Middle frontal gyrus (tissue), 1 donor: ENCODE data around the gene ZNF48.
A peak's percentile ranks its signal among the peaks of the same experiment; 100 is the strongest.
"Not testable (repeated sequence)": the region's sequence is repeated elsewhere in the genome, so short reads cannot be mapped to it uniquely, and the experiment has no call there.

Experiments
- DNase-seq: peaks from one replicate; pipeline ENCODE4 v3.0.0-alpha.2; 2015; ENCODE audit warnings: low spot score; ENCODE audit errors: extremely low spot score

Gene ZNF48

DNA sequence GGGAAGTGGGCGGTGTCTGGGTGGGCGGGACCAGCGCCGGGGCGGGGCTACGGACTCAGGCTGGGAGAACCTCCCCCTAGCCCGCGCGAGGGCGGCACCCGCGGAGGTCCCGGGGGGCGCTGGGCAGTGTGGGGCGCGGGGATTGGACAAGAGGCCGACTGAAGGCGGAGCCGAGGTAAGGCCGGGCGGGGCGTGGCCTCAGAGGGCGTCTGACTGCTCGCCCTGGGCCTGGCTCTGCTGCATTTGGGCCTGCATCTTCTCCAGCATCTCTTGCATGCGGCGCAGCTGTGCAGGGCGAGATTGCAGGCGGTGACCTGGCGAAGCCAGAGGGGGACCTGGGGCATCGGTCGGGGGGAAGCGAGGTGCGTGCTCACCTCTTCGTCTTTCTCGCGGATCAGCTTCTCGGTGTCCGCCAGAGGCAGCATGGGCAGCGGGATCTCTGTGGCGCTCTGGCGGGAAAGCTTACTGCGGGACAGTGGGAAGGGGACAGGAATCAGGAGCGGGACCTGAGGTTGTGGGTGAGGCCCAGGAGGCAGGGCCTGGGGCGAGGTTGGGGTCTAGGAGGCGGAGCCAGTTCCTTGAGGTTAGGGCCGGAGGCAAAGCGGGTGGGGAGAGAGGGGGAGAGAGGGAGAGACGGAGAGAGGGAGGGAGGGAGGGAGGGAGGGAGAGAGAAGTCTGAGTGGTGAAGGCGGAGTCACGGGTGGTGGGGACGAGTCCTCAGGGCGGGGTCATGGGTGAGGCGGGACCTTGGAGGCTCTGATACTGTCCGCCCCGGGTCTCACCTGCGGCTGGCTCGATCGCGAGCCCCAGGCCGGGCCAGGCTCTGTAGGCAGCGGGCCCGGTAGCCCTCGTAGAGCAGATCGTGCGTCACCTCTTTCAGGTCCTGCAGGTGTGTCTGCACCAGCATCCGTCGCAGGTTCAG is 16.7 kb upstream of the ZNF48 start:
- peak; percentile 98 for DNase-seq

DNA sequence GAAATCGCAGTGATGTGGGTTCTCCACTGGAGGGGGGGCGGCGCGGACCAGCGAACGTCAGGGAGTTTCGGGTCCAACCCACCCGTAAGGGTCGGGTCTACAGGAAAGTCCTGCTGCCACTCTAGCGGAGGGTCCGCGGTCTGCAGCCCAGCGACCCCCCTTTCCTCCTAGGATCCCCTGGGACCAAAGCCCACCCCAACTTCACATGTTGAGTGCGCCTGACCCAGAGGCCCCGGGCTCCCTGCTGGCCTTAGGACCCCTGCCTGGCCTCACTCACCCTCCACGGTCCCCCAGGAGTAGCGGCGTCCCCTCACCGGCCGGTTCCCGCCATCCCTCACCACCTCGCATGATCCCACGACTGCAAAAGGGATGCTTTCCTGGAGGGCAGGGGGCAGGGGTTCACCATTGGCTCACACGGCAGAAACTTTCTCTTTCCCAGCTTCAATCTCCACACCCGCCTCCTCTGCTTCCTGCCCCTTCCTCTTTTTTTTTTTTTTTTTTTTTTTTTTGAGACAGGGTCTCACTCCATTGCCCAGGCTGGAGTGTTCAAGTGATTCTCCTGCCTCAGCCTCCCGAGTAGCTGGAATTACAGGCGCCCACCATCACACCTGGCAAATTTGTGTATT is 15.9 kb upstream of the ZNF48 start:
- DNase-seq = no peak

DNA sequence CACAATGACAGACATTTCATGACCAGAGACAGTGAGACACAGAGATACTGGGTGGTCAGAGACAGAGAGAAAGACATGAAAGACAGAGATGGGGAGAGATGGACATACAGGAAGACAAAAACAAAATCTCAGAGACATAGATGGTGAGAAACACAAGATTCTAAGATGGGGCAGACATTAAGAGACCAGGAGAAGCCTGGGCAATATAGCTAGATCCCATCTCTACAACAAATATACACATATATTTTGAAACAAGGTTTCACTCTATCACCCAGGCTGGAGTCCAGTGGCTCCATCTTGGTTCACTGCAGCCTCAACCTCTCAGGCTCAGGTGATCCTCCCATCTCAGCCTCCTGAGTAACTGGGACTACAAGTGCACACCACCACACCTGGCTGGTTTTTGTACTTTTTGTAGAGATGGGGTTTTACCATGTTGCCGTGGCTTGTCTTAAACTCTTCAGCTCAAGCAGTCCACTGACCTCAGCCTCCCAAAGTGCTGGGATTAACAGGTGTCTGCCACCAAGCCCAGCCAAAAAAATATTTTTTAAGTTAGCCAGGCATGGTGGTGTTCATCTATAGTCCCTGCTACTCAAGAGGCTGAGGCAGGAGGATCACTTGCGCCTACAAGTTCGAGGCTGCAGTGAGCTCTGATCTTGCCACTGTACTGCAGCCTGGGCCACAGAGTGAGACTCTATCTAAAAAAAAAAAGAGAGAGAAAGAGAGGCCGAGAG is 15.0 kb upstream of the ZNF48 start:
- no peak for DNase-seq

DNA sequence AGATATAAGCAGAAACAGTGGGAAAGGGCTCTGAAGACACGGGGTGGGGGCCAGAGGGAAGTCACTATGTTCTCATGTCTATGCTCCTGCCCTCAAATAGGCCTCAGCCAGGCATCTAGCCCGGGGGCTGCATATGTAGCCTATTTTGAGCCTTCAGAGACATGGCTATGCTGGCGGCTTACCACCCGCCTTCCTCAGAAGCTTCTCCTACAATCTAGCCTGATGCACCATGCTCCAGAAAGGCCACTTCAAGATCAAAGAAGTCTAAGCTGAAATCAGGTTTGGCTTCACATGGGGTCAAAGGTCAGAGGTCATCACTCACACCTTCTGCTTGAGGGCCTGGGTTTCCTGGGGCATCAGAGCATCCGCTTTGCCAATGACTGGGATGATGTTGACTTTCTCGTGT is 14.4 kb upstream of the ZNF48 start:
- DNase-seq = no peak

DNA sequence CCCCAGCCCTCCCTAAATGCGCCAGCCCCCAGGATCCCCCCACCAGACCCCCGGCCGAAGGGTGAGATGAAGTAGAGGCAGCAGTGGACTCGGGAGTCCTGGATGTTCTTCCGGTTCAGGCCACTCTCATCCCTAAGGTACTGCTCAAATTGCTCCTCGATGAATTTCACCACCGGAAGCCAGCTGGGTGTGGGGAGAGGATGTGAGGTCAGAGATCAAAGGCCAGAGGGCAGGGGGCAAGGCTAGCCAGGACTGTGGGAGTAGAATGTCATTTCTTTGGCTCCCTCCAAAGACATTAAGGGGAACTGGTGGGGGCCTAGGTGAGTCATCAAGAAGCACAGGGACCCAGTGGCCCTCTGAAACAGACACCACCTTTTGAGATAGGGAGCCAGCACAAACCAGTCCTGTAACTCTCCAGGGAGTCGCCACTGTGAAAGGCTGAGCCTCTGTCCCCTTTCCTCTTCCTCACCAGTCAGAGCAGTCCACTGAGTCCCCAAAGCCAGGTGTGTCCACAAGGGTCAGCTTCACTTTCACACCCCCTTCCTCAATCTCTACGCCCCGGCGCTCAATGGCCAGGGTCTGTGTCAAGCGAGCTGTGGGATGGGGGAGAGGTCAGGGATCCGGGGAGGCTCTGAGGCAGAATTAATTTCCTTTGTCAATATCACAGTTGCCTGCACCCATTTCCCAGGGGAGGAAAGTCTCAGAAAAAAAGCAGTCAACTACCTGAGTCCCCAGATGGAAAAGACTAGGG is 13.8 kb upstream of the ZNF48 start:
- no peak for DNase-seq

DNA sequence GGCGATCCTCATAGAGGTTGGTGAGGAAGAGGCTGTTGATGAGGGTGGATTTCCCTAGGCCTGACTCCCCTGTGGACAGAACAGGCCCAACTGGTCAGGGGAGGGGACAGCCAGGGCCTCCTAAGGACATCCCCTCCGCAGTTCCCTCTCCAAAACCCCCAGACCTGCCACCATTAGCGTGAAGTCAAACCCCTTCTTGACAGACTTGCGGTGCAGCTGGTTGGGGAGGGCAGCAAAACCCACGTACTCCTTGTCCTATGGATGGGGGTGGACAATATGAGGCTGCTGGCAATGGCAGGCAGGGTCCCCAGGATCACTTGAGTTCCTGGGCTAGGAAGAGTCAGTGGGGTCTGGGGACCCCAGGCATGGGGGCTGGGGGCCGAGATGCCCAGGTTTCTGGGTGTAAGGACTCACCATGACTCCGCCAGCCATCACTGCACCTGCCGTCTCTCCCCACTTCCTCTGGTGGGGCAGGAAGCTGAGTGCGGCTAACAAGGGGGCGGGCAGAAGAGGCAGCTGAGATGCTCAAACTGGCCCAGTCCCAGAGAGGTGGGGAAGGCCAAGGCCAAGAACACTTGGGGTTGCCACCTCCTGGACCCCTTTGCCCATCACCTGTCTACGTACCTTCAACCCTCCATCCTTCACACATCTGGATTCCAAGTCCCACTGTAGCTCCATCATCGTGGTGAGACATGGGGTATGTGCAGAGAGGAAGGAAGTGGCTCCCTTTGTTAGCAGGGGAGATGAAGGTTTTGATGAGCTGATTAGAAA is 12.9 kb upstream of the ZNF48 start, which contains the start of gene SEPTIN1:
Gene SEPTIN1 (minus strand): TSS at position 451 of the 771 bp plus-strand sequence. CDS start 19 bp downstream, at position 432.
- no peak for DNase-seq

DNA sequence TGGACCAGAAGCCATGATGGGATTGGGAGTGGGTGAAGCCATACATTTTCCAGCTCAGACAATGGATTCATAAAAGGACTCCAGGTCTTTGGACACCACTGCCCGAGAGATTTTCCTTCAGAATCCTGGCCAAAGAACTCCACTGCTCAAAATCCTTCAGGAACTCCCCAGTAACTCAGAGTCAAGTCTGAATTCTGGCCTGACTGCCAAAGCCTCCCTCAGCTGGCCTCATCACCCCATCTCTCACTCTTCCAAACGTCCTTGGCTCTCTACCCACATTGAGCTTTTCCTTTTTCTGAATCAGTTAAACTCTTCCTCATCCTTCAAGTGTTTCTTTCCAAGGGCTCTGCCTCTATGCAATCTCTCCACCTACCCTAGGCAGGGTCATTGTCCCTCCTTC is 11.7 kb upstream of the ZNF48 start:
- DNase-seq = no peak

DNA sequence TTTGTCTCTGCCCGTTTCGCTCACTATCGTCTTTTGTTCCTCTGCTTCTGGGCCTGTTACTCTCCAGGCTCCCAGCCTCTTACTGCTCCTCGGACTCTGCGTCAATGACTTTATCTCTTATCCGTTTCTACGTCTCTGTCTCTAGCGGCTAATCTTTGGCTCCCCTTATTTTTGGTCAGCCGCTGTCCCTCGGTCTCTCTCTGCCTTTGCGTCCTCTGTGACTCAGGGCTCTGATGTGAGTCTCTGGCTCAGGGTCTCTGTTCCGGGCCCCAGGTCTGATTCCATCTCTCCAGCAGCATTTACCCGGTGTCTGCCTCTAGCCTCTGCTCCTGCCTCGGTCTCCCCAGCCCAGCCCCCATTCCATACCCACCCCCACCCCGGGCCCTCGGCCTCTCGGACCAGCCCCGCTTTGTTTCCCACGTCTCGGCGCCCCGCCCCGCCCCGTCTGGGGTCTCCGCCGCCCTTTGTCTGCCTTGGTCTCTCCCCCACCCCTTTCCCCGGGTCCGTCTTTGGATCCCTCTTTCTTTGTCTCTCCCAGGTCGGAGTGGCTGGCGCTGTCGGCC is 547 bp upstream of the ZNF48 start:
- no peak for DNase-seq

DNA sequence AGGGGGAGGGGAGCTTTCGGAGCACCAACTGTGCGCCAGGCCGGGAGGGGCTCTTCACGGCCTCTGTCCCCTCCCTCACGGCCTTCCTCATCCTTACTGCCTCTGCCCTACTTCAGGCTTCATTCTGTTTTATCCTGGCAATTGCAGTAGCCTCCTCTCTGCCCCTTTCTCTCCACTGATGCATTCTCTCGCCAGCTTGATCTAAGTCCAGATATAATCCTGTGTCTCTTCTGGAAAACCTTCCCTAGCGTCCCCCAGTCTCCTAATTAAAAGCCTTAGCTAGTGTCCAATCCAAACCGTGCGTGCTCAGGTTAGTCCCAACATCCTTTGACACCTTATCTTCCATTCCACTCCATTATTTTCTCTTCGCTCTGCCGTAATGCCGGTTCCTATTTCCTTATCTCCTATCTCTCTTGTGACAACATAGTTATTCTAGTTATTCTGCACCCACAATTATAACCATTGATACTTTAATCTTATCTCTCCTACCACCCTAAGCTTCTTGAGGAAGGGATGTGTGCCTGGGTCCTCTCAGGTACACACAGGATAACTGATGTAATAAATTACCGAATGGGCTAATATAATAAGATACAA is 869 bp downstream of the ZNF48 start:
- DNase-seq = no peak

DNA sequence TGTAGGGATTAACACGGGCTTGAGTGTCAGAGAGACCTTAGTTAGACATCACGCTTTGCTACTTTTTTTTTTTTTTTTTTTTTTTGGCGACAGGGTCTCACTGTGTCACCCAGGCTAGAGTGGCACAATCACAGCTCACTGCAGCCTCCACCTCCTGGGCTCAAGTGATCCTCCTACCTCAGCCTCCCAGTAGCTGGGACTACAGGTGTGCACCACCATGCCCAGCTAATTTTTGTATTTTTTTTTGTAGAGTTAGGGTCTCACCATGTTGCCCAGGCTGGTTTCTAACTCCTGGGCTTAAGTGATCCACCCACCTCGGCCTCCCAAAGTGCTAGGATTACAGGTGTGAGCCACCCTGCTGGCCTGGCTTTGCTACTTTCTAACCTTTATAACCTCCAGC is 1.4 kb downstream of the ZNF48 start:
- not testable (repeated sequence) for DNase-seq

DNA sequence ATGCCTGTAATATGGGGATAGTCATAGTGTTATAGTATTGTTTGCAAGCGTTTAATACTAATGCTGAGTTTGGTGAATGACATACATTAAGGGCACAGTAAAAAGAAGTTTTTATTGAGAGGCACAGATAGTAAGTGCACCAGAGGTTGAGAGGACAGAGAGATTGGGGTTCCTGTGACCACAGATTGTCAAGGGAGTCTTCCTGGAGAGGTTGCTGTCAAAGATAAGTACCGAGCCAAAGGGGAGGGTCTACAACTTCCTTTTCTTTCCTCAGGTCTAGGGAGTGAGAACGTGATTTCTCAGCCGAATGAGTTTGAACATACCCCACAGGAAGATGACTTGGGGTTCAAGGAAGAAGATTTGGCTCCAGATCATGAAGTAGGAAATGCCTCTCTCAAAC is 1.8 kb downstream of the ZNF48 start:
- DNase-seq = no peak

DNA sequence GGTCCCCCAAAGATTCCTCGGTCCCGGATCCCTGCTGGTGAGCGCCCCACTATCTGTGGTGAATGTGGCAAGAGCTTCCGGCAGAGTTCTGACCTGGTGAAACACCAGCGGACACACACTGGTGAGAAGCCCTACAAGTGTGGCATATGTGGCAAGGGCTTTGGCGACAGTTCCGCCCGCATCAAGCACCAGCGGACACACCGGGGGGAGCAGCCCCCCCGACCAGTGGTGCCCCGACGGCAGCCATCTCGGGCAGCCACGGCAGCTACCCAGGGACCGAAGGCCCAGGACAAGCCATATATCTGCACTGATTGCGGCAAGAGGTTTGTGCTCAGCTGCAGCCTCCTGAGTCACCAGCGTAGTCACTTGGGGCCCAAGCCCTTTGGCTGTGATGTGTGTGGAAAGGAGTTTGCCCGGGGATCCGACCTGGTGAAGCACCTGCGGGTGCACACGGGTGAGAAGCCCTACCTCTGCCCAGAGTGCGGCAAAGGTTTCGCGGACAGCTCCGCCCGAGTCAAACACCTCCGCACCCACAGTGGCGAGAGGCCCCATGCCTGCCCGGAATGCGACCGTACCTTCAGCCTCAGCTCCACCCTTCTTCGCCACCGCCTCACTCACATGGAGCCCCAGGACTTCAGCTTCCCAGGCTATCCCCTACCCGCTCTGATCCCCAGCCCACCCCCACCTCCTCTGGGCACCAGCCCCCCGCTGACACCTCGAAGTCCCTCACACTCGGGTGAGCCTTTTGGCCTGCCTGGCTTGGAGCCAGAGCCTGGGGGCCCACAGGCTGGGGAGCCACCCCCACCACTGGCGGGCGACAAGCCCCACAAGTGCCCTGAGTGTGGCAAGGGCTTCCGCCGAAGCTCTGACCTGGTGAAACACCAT is 2.8 kb downstream of the ZNF48 start:
- no peak for DNase-seq

DNA sequence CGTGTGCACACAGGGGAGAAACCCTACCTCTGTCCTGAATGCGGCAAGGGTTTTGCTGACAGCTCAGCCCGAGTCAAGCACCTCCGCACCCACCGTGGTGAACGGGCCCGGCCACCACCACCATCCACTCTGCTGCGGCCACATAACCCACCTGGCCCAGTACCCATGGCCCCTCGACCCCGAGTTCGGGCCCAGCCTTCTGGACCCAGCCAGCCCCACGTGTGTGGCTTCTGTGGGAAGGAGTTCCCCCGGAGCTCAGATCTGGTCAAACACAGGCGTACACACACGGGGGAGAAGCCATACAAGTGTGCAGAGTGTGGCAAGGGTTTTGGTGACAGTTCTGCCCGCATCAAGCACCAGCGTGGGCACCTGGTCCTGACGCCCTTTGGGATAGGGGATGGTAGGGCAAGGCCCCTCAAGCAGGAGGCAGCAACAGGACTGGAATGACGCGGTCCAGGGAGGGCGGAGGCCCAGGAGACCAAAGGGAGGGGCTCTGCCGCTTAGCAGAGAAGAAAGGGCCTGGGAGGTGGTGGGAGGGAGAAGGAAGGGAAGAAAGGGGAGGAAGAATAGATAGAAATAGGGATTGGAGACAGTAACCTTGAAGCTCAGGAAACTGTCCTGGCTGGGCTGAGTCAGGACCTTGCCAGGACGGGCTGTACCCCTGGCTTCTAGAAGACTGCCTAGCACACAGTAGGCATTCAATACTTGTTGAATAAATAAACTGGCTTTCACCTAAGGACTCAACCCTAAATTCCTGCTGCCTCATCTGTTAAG is 3.6 kb downstream of the ZNF48 start:
- no peak for DNase-seq

DNA sequence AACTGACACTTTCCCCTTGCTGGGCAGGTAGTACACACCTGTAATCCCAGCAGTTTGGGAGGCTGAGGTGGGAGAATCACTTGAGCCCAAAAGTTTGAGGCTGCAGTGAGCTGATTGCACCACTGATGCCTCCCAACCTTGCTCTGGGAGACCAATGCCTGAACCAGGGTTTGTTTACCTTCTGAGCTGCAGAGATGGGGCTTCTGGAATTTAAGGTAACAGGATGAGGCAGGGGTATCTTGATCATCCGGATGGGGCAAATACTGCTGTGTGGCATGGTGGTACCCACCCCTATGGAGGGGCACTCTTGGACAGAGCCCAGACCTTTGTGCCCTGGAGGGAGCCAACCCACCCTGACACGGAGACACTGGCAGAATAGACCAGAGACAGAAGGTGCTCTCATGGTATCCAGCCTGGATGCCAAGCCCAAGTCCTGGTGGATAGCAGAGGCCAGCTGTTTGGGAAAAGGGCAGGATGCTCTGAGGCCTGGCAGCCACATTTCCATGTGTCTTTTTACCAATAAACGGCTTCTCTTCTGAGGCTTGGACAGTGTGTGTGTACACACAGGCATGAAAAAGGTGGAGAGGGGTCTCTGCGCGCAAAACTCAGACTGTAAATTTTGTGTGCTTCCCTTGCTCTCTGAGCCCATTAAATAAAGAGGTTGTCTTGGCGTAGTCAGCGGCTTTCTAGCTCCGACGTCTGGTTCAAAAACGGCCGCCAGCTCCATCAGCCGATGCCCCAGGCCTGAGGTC is 4.4 kb downstream of the ZNF48 start:
- DNase-seq = no peak

DNA sequence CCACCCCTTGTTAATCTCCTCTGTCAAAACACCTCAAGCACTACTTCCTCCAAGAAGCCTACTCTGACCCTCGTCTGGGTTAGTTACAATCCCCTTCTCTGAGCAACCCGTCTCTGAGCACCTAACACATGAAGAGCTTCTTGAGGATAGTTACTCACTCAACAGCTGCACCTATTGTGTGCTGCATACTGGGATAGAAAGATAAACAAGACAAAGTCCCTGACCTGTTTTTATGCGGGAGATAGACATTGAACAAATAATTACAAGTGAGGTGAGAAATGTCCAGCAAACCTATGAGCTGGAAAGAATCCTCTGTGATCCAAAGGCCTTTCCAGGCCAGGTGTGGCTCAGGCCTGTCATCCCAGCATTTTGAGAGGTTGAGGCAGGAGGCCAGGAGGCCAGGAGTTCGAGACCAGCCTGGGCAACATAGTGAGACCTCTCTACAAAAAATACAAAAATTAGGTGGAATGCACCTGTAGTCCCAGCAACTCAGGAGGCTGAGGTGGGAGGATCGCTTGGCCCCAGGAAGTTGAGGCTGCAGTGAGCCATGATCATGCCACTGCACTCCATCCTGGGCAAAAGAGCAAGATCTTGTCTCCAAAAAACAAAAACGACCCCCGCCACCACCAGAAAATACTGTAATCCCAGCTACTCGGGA is 6.7 kb downstream of the ZNF48 start:
- no peak for DNase-seq

DNA sequence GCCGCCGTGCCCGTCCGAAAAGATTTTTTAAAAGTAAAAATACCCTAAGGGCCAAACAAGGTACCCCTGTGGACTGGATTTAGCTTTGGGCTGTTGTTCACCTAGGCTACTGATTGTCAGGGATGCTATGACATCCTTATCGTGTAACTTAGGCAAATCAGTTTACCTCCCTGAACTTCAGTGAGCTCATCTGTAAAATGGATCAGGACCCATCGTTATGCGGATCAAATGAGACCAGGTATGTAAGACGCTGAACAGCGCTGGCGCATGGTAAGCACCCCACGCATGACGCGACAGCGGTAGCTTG is 11.5 kb downstream of the ZNF48 start:
- DNase-seq = no peak
